Measurements from ENCODE around the gene CPTP. TPM values are rescaled to one million over a fixed set of nuclear protein-coding genes. Genes with fewer than 3 reads are reported as not detected.

CPTP gene
- total RNA-seq, 1 donor = 17.7 TPM

GRCh38 chr1:1281533-1282321 lies 42.9 kb upstream of the CPTP start:
- H3K4me3 ChIP-seq (ENCODE audit: low read depth, low read length) = no peak overlapping the region
- DNase-seq (ENCODE audit: low read depth) = peak; percentile 41
- TF ChIP-seq, protein P1, sequence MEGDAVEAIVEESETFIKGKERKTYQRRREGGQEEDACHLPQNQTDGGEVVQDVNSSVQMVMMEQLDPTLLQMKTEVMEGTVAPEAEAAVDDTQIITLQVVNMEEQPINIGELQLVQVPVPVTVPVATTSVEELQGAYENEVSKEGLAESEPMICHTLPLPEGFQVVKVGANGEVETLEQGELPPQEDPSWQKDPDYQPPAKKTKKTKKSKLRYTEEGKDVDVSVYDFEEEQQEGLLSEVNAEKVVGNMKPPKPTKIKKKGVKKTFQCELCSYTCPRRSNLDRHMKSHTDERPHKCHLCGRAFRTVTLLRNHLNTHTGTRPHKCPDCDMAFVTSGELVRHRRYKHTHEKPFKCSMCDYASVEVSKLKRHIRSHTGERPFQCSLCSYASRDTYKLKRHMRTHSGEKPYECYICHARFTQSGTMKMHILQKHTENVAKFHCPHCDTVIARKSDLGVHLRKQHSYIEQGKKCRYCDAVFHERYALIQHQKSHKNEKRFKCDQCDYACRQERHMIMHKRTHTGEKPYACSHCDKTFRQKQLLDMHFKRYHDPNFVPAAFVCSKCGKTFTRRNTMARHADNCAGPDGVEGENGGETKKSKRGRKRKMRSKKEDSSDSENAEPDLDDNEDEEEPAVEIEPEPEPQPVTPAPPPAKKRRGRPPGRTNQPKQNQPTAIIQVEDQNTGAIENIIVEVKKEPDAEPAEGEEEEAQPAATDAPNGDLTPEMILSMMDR (IDR thresholded peaks at IDR 0.05; ENCODE audit: insufficient read depth, low read length) = no peak

DNA sequence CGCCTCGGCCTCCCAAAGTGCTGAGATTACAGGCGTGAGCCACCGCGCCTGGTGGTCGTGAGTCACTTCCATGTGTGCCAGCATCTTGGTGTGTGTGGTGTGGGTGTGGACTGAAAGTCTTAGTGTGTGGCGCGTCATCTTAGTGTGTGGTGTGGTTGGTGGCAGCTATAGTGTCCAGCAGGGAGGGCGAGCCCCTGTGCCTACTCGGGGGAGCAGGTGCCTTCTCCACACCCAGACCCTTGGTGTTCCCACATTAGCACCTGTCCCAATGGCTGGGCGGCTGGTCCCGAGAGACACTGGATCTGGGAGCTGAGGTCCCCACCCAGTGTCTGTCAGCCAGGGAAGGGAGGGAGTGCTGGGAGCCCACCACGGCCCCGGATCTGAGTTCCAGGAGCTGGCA lies 41.6 kb upstream of the CPTP start:
- no peak for DNase-seq (ENCODE audit: low read depth)
- no peak overlapping the region for H3K4me3 ChIP-seq (ENCODE audit: low read depth, low read length)
- TF ChIP-seq, protein P1 (IDR thresholded peaks at IDR 0.05; ENCODE audit: insufficient read depth, low read length) = no peak

GRCh38 chr1:1283821-1284220 lies 40.8 kb upstream of the CPTP start:
- TF ChIP-seq, protein P1 (IDR thresholded peaks at IDR 0.05; ENCODE audit: insufficient read depth, low read length) = no peak
- H3K4me3 ChIP-seq (ENCODE audit: low read depth, low read length) = no peak overlapping the region
- no peak for DNase-seq (ENCODE audit: low read depth)

DNA sequence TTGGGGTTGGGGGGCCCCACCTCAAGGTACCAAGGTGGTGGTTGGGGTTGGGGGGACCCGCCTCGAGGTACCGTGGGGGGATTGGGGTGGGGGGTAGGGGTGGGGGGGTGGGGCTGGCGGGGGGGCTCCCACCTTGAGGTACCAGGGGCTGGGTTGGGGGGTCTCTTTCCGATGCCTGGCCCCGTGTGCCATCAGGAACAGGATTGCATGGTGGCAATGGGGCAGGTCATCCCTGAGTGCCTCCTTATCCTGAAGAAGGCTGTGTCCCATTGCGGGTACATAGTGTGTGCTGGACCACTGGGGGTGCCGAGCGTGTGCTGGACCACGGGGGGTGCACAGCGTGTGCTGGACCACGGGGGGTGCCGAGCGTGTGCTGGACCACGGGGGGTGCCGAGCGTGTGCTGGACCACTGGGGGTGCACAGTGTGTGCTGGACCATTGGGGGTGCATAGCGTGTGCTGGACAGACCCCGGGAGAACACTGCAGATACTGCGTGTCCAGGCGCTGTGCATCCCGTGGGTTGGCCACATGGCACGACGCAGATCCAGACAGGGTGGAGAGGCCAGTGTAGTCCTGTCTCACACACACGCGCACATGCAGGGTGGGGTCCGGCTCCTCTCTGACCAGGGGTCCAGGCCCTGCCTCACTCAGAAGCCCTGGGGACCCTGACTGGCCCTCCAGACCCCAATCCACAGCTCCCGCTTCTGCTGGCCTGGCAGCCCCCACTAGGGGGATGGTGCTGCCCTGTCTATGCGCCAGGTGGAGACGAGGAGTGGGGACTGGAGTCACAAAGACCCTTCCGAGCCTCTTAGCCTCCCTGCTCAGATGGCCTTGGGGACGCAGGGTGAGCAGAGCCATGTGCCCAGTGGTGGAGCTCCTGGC lies 40.1 kb upstream of the CPTP start:
- no peak overlapping the region for H3K4me3 ChIP-seq (ENCODE audit: low read depth, low read length)
- TF ChIP-seq, protein P1 (IDR thresholded peaks at IDR 0.05; ENCODE audit: insufficient read depth, low read length) = no peak
- no peak for DNase-seq (ENCODE audit: low read depth)

DNA sequence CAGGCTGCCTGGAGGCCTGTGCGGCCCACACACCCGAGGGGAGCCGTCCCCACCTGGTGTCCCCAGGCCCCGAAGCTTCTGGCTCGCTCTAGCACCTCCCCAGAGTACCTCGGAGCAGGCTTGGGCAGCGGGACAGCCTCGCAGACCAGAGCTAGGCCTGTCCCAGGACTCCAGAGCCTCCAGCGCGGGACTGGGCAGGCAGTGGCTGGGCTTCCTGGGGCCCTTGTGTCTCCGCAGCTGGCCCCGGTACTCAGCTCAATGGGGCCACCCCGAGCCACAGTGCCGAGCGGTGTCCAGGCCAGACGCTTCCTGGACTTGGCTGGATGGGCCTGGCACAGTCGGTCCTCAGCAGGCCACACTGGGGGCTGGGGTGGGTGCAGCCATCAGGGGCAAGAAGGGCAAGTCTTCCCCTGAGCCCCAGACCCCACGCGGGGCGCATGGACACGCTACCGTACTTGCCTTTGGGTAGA lies 39.5 kb upstream of the CPTP start:
- TF ChIP-seq, protein P1 (IDR thresholded peaks at IDR 0.05; ENCODE audit: insufficient read depth, low read length) = no peak
- no peak for DNase-seq (ENCODE audit: low read depth)

DNA sequence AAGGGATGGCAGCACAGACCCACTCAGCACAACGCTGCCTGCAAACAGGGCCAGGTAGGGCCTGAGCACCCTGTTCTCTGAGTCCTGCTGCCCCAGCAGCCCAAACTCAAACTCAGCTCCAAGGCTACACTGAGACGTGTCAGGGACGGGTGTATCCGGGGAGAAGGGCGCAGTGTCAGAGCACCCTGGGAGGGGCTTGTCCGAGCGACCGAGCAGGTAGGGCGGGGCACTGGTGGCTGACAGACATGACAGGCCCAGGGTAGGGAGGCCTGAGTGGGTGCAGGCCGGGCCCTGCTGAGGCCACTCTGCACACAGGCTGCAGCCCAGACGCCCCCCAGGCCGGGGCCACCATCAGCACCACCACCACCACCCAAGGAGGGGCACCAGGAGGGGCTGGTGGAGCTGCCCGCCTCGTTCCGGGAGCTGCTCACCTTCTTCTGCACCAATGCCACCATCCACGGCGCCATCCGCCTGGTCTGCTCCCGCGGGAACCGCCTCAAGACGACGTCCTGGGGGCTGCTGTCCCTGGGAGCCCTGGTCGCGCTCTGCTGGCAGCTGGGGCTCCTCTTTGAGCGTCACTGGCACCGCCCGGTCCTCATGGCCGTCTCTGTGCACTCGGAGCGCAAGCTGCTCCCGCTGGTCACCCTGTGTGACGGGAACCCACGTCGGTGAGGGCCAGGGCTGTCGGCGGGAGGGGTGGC lies 38.8 kb upstream of the CPTP start:
- DNase-seq (ENCODE audit: low read depth) = no peak
- no peak overlapping the region for H3K4me3 ChIP-seq (ENCODE audit: low read depth, low read length)
- TF ChIP-seq, protein P1 (IDR thresholded peaks at IDR 0.05; ENCODE audit: insufficient read depth, low read length) = no peak

More for the DNA sequence above, 39.5 kb upstream of the CPTP start:
- no peak overlapping the region for H3K4me3 ChIP-seq (ENCODE audit: low read depth, low read length)
